ENCODE data around the gene MYO1E. TPM values are rescaled to one million over a fixed set of nuclear protein-coding genes. Genes with fewer than 3 reads are reported as not detected.

The MYO1E gene
- total and polyA plus RNA-seq, 2 of the 8 experiments (the other 6 are each of a cell fraction or from before 2014, with no cell fraction given), result 19.6 to 142 TPM

GRCh38 chr15:59410391-59410896 is 37.8 kb upstream of the MYO1E start (continued):
- TF ChIP-seq RBBP5 (IDR thresholded peaks at IDR 0.05; ENCODE audit: borderline replicate concordance, low read depth, low read length), result no peak
- TF ChIP-seq SAP30 (IDR thresholded peaks at IDR 0.05; ENCODE audit: insufficient read depth, insufficient replicate concordance, low read length), result no peak
- TF ChIP-seq FOSL1 (IDR thresholded peaks at IDR 0.05; ENCODE audit: insufficient read depth, low read depth, low read length), result no peak
- TF ChIP-seq BRCA1 (IDR thresholded peaks at IDR 0.05; ENCODE audit: low read depth, low read length), result no peak
- no peak for TF ChIP-seq BACH1 (IDR thresholded peaks at IDR 0.05; ENCODE audit: low read length)
- no peak for TF ChIP-seq SP2 (IDR thresholded peaks at IDR 0.05; ENCODE audit: low read length)
- TF ChIP-seq GTF2F1 (IDR thresholded peaks at IDR 0.05; ENCODE audit: borderline replicate concordance, low read depth, low read length), result no peak
